ENCODE data around the gene HEBP2. TPM values are rescaled to one million over a fixed set of nuclear protein-coding genes. Genes with fewer than 3 reads are reported as not detected.

HEBP2 gene
- total RNA-seq, 1 experiment from 2014 or later, result 51.6 TPM

DNA sequence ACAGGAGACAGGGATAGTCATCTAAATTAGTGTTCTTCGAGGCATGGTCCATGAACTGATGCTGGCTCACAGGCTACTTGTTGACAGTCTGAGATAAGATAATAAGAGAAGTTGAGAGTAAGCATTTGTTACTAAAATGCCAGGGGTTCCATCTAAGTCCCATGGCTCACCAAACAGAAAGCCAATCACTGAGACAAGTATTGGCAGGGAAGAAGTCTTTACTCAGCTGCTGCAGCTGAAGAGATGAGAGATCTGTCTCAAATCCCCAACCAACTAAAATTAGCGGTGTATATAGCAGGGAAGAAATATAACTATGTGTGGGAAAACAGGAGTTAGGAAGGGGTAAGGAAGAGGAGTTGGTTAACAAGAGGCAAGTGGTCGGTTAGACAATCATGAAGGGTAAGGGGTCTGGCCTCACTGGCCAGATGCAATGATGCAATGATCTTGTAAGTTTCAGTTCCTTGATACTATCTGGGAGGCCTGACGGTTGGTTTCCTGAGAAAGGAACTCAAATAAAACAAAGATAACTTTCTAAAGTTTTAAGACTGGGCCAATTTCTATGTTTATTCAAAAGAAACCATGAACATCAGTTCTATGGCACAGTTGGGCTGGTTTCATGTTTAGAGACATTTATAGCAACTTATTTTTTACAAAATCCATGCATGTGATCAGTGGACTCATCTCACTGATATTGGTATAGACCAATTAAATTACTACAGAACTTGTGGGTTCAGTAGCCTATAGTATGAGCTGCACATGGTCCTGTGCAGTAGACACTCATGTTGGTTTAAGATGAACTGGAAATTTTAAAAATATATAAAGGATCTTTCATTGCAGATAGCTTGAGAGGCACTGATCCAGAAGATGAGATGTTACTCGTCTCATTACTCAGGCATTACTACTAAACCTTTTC is 9.9 kb upstream of the HEBP2 start:
- TF ChIP-seq SP1 (IDR thresholded peaks at IDR 0.05; ENCODE audit: low read depth) (no peak), FOSL1 (IDR thresholded peaks at IDR 0.05; ENCODE audit: low read depth) (no peak), ELF1 (IDR thresholded peaks at IDR 0.05; ENCODE audit: borderline replicate concordance, low read depth) (no peak), POLR2AphosphoS5 (IDR thresholded peaks at IDR 0.05; ENCODE audit: low read depth, low read length) (no peak)
- TF ChIP-seq, protein P1, sequence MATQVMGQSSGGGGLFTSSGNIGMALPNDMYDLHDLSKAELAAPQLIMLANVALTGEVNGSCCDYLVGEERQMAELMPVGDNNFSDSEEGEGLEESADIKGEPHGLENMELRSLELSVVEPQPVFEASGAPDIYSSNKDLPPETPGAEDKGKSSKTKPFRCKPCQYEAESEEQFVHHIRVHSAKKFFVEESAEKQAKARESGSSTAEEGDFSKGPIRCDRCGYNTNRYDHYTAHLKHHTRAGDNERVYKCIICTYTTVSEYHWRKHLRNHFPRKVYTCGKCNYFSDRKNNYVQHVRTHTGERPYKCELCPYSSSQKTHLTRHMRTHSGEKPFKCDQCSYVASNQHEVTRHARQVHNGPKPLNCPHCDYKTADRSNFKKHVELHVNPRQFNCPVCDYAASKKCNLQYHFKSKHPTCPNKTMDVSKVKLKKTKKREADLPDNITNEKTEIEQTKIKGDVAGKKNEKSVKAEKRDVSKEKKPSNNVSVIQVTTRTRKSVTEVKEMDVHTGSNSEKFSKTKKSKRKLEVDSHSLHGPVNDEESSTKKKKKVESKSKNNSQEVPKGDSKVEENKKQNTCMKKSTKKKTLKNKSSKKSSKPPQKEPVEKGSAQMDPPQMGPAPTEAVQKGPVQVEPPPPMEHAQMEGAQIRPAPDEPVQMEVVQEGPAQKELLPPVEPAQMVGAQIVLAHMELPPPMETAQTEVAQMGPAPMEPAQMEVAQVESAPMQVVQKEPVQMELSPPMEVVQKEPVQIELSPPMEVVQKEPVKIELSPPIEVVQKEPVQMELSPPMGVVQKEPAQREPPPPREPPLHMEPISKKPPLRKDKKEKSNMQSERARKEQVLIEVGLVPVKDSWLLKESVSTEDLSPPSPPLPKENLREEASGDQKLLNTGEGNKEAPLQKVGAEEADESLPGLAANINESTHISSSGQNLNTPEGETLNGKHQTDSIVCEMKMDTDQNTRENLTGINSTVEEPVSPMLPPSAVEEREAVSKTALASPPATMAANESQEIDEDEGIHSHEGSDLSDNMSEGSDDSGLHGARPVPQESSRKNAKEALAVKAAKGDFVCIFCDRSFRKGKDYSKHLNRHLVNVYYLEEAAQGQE (IDR thresholded peaks at IDR 0.05; ENCODE audit: low read depth), result no peak
- H3K79me2 ChIP-seq (ENCODE audit: insufficient read depth, low read length), result no peaks in the 10 kb centered on the region
- ATAC-seq (no peak), DNase-seq (ENCODE audit: low read depth, low spot score) (no peak)
- no peaks in the 10 kb centered on the region for H3K36me3 ChIP-seq (ENCODE audit: control insufficient read depth in 1 of 2, insufficient read depth in 2 of 2, low read length in 2 of 2)
- H2AFZ ChIP-seq (ENCODE audit: low read depth, low read length, poor library complexity, severe bottlenecking), result no peak overlapping the region
- ChIA-PET POLR2A (no interaction called here), CTCF (no interaction called here), RAD21 (ENCODE audit: low non-redundant PET in 1 of 2, low total read pairs in 2 of 2, uncharacterized antibody in 2 of 2, unreplicated experiment in 2 of 2) (no interaction called here)
- no peaks in the 10 kb centered on the region for H4K20me1 ChIP-seq (ENCODE audit: insufficient read depth)
- BruUV-seq (replicated peaks), result no TSS peak
- H3K9ac ChIP-seq (ENCODE audit: low read length), result no peak overlapping the region
- no peaks in the 10 kb centered on the region for H3K9me3 ChIP-seq (ENCODE audit: control insufficient read depth in 1 of 2, insufficient read depth in 1 of 2, low read depth in 1 of 2, low read length in 2 of 2)
- H3K4me1 ChIP-seq (ENCODE audit: control insufficient read depth in 1 of 2, insufficient read depth in 2 of 2, low read length in 2 of 2), result no peaks in the 10 kb centered on the region
- no peak overlapping the region for H3K27ac ChIP-seq (ENCODE audit: low read depth, low read length)
- no peak overlapping the region for H3K4me3 ChIP-seq (replicated peaks in 1 of 2; ENCODE audit: low read depth in 1 of 2, low read length in 2 of 2)
- no peaks in the 10 kb centered on the region for H3K27me3 ChIP-seq (ENCODE audit: insufficient read depth, low read length)
- intact Hi-C loops (cut with micrococcal nuclease), result no loop called here
- no peak overlapping the region for H3K4me2 ChIP-seq (ENCODE audit: low read length)
- no peaks in the 10 kb centered on the region for H3K9me2 ChIP-seq (ENCODE audit: insufficient read depth)
